NT2/D1 (cell line): ENCODE data around the gene LBHD1.
"Not testable (repeated sequence)": the region's sequence is repeated elsewhere in the genome, so short reads cannot be mapped to it uniquely, and the experiment has no call there.

Source experiments
- DNase-seq: peaks from one replicate; pipeline ENCODE4 v3.0.0-alpha.2; 2011; ENCODE audit warnings: low read depth, low spot score
- H3K27me3 ChIP-seq: 2 replicates; pipeline ENCODE4 v1.6.0; 2011; ENCODE audit warnings: mild to moderate bottlenecking; ENCODE audit not compliant: insufficient read length, insufficient read depth
- H3K36me3 ChIP-seq: 2 replicates; pipeline ENCODE4 v1.6.1; 2011; ENCODE audit warnings: mild to moderate bottlenecking, low read length, mixed read lengths; ENCODE audit not compliant: insufficient read depth, insufficient read length
- H3K4me1 ChIP-seq: 2 replicates; pipeline ENCODE4 v1.5.1; 2011; ENCODE audit not compliant: insufficient read depth, insufficient read length
- H3K4me3 ChIP-seq: 2 replicates; pipeline ENCODE4 v1.5.1; 2011; ENCODE audit warnings: low read depth; ENCODE audit not compliant: insufficient read length
- H3K9ac ChIP-seq: 2 replicates; pipeline ENCODE4 v1.6.0; 2011; ENCODE audit warnings: low read depth; ENCODE audit not compliant: insufficient read length
- H3K9me3 ChIP-seq: 2 replicates; pipeline ENCODE4 v1.5.1; 2011; ENCODE audit warnings: mild to moderate bottlenecking, low read length; ENCODE audit not compliant: insufficient read depth
- SUZ12 ChIP-seq: IDR thresholded peaks from 2 replicates; pipeline ENCODE4 v1.6.1; 2011; ENCODE audit not compliant: insufficient read length, insufficient read depth; ENCODE audit errors: extremely low read depth
- YY1 ChIP-seq: IDR thresholded peaks from 2 replicates; pipeline ENCODE4 v1.6.1; 2011; ENCODE audit not compliant: insufficient read length, insufficient read depth
- ZNF274 ChIP-seq: IDR thresholded peaks from 2 replicates; pipeline ENCODE4 v1.6.1; 2011; ENCODE audit warnings: mild to moderate bottlenecking, low read depth, low read length

Gene LBHD1

DNA sequence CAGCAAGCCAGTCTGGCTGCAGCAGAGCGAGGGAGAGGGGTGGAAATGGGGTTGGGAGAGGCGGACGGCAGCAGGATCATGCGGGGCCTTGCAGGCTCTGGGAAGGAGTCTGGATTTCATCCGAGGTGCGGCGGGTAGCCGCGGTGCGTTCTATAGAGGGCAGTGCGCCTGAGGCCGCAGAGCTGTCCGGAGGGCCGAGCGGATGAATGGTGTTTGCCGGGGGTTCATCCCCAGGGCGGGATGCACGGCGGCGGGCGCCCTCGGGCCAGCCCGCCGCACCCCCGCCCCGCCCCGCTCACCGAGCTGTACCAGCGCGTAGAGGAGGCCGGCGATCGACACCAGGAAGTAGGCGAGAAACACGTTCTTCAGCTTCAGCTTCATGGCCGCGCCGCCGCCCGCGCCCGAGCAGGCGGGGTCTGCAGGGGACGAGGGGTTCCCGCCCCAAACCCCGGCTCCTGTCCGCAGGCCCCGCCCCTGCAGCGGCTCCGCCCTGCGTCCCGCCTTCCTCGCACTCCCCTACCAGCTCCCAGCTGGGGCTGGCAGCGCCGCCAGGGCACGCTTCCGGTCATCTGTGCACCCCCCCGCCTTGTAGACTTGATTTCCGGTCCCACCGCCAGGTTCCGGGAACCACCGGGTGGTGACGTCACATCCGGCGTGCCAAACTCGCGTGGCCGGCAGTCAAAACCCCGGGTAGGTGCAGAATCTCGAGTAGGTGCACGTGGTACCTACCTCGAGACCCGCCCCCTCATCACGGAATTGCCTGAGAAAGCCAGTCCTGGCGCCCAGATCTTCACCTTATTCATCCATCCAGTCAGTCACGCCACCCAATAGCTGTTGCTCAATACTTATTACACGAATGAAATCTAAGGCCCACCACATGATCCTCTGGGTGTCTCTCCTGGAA, 50.2 kb downstream of the LBHD1 start, which contains the start of gene B3GAT3:
B3GAT3 (minus strand) TSS at position 420 of the 904 bp plus-strand sequence; CDS start at position 381, 39 bp downstream.
- Histone ChIP-seq H3K4me3 (peak within 1 kb of the TSS; percentile 81), H3K9me3 (no peaks in the 10 kb centered on the region), H3K4me1 (no peaks in the 10 kb centered on the region), H3K27me3 (no peaks in the 10 kb centered on the region), H3K36me3 (peaks cover 45% of the 10 kb centered on the region), H3K9ac (peak within 1 kb of the TSS; percentile 94)
- TF ChIP-seq SUZ12 (no peak), YY1 (no peak), ZNF274 (no peak)
- peak; percentile 95 for DNase-seq

- Histone ChIP-seq H3K4me3 (peak overlapping the region; percentile 81), H3K9me3 (no peaks in the 10 kb centered on the region), H3K36me3 (peaks cover 45% of the 10 kb centered on the region), H3K27me3 (no peaks in the 10 kb centered on the region), H3K4me1 (no peaks in the 10 kb centered on the region), H3K9ac (peak overlapping the region; percentile 94)
- no peak for TF ChIP-seq SUZ12
- no peak for TF ChIP-seq ZNF274
- no peak for TF ChIP-seq YY1
- no peak for DNase-seq
These were observed 51.0 kb downstream of the LBHD1 start for GRCh38 chr11:62621027-62621566.

GRCh38 chr11:62616957-62617356, 55.1 kb downstream of the LBHD1 start:
- Histone ChIP-seq H3K36me3 (peaks cover 36% of the 10 kb centered on the region), H3K4me1 (peaks cover 17% of the 10 kb centered on the region)
- H3K9ac ChIP-seq, H3K4me3 ChIP-seq, H3K27me3 ChIP-seq, H3K9me3 ChIP-seq, DNase-seq: not testable (repeated sequence)

GRCh38 chr11:62615521-62615920, 56.5 kb downstream of the LBHD1 start:
- Histone ChIP-seq H3K36me3 (peaks cover 38% of the 10 kb centered on the region), H3K9me3 (no peaks in the 10 kb centered on the region), H3K27me3 (no peaks in the 10 kb centered on the region), H3K4me3 (no peak overlapping the region), H3K9ac (no peak overlapping the region), H3K4me1 (peaks cover 26% of the 10 kb centered on the region)
- no peak for DNase-seq
- no peak for TF ChIP-seq YY1
- TF ChIP-seq SUZ12: no peak
- no peak for TF ChIP-seq ZNF274

DNA sequence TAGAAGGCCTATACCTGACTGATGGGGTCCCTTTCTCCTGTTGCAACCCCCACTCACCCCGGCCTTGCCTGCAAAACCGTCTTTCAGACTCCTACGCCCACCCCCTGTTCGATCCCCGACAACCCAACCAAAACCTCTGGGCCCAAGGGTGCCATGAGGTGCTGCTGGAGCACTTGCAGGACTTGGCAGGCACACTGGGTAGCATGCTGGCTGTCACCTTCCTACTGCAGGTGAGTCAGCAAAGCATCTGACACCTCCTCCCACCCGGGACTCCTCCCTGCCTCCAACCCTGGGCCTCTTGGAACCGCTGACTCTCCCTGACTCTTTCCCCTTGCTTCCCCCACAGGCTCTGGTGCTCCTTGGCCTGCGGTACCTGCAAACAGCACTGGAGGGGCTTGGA, 57.8 kb downstream of the LBHD1 start:
- DNase-seq: no peak
- no peak overlapping the region for H3K4me3 ChIP-seq
- no peaks in the 10 kb centered on the region for H3K27me3 ChIP-seq
- TF ChIP-seq ZNF274 (no peak), YY1 (no peak), SUZ12 (no peak)
- no peaks in the 10 kb centered on the region for H3K9me3 ChIP-seq
- H3K4me1 ChIP-seq: peaks cover 28% of the 10 kb centered on the region
- H3K36me3 ChIP-seq: peaks cover 35% of the 10 kb centered on the region
- no peak overlapping the region for H3K9ac ChIP-seq

DNA sequence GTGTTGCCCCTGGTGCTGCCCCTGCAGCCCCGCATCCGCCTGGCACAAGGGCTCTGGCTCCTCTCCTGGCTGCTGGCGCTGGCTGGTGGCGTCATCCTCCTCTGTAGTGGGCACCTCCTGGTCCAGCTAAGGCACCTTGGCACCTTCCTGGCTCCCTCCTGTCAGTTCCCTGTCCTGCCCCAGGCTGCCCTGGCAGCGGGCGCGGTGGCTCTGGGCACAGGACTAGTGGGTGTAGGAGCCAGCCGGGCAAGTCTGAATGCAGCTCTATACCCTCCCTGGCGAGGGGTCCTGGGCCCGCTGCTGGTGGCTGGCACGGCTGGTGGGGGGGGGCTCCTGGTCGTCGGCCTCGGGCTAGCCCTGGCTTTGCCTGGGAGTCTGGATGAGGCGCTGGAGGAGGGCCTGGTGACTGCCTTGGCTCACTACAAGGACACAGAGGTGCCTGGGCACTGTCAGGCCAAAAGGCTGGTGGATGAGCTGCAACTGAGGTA, 58.7 kb downstream of the LBHD1 start:
- peak overlapping the region; percentile 2 for H3K9ac ChIP-seq
- peaks cover 36% of the 10 kb centered on the region for H3K36me3 ChIP-seq
- peaks cover 28% of the 10 kb centered on the region for H3K4me1 ChIP-seq
- H3K27me3 ChIP-seq: no peaks in the 10 kb centered on the region
- DNase-seq: no peak
- TF ChIP-seq ZNF274: no peak
- no peak for TF ChIP-seq YY1
- TF ChIP-seq SUZ12: no peak
- H3K9me3 ChIP-seq: no peaks in the 10 kb centered on the region
- H3K4me3 ChIP-seq: peak overlapping the region; percentile 0
